ENCODE results near the gene STRAP. TPM values are rescaled to one million over a fixed set of nuclear protein-coding genes. Genes with fewer than 3 reads are reported as not detected.

STRAP gene
- total and polyA plus RNA-seq, 2 donors (not counting 3 experiments of a cell fraction or from before 2014, with no cell fraction given): 76.9 to 138 TPM

DNA sequence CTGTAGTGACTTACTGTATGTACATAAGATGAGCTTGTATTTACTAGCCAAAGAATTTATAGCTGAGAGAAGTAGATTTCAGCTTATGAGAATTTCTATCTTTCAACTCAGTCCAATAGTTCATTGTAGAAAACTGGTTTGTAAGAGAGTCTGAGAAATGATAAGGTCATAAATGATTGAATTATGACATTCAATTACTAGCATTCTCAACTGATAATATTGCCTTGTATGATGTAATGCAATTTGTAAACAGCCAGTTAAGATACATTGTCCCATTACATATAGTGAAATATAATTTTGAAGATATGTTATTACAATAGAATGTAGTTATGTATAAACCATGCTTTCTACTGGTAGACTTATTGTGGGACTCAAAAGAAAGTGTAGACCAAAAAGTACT, 42.5 kb upstream of the STRAP start:
- TF ChIP-seq, protein P1, sequence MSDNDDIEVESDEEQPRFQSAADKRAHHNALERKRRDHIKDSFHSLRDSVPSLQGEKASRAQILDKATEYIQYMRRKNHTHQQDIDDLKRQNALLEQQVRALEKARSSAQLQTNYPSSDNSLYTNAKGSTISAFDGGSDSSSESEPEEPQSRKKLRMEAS (IDR thresholded peaks at IDR 0.05; ENCODE audit: insufficient read depth, insufficient read length): no peak
- TF ChIP-seq MYC (IDR thresholded peaks at IDR 0.05; ENCODE audit: low read depth, low read length): no peak
- no peak for TF ChIP-seq POLR2AphosphoS5 (IDR thresholded peaks at IDR 0.05; ENCODE audit: insufficient read depth, low read depth, low read length)
- TF ChIP-seq JUN (IDR thresholded peaks at IDR 0.05; ENCODE audit: borderline replicate concordance, insufficient read depth, insufficient read length, low read depth): no peak
- TF ChIP-seq, protein P2, sequence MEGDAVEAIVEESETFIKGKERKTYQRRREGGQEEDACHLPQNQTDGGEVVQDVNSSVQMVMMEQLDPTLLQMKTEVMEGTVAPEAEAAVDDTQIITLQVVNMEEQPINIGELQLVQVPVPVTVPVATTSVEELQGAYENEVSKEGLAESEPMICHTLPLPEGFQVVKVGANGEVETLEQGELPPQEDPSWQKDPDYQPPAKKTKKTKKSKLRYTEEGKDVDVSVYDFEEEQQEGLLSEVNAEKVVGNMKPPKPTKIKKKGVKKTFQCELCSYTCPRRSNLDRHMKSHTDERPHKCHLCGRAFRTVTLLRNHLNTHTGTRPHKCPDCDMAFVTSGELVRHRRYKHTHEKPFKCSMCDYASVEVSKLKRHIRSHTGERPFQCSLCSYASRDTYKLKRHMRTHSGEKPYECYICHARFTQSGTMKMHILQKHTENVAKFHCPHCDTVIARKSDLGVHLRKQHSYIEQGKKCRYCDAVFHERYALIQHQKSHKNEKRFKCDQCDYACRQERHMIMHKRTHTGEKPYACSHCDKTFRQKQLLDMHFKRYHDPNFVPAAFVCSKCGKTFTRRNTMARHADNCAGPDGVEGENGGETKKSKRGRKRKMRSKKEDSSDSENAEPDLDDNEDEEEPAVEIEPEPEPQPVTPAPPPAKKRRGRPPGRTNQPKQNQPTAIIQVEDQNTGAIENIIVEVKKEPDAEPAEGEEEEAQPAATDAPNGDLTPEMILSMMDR (IDR thresholded peaks at IDR 0.05; ENCODE audit: extremely low read depth in 1 of 2, insufficient read depth in 1 of 2, low read depth in 1 of 2, low read length in 2 of 2): no peak
- TF ChIP-seq GATA2 (IDR thresholded peaks at IDR 0.05; ENCODE audit: insufficient read depth, insufficient read length, low read depth, low read length): no peak
- no peak for TF ChIP-seq FOS (IDR thresholded peaks at IDR 0.05; ENCODE audit: borderline replicate concordance, insufficient read depth, low read length)
- no peak for TF ChIP-seq POLR2A (IDR thresholded peaks at IDR 0.05; ENCODE audit: low read depth, low read length)
- TF ChIP-seq EZH2 (IDR thresholded peaks at IDR 0.05; ENCODE audit: borderline replicate concordance, low read depth, low read length, severe bottlenecking): no peak
- H3K27ac ChIP-seq (ENCODE audit: insufficient read depth, low read depth, low read length): no peak overlapping the region
- CTCF ChIA-PET: interaction anchor here (1.2 to 2.0 kb wide), 3 partner anchors 10 to 255 kb away, joined by 3 to 8 read pairs (median 6); no protein-coding TSS in a partner anchor
- POLR2A ChIA-PET: no interaction called here
- H3K9me1 ChIP-seq (replicated peaks; ENCODE audit: control insufficient read depth, extremely low read depth, insufficient read depth, low read length): no peaks in the 10 kb centered on the region
- no peaks in the 10 kb centered on the region for H3K4me1 ChIP-seq (ENCODE audit: control insufficient read depth, extremely low read depth, insufficient read depth, low read length)
- DNase-seq (ENCODE audit: low read depth, low spot score): no peak
- no peak overlapping the region for H2AFZ ChIP-seq (ENCODE audit: low read depth, low read length)
- no peak for FAIRE-seq
- dilution Hi-C loops (cut with MboI; ENCODE audit: extremely low pct_ligation_motif_present, low sequenced_read_pairs): no loop called here
- no peak overlapping the region for H3K4me3 ChIP-seq (replicated peaks in 1 of 3; ENCODE audit: insufficient read depth in 1 of 3, low read depth in 1 of 3, low read length in 3 of 3)
- H3K36me3 ChIP-seq (ENCODE audit: control insufficient read depth in 2 of 2, extremely low read depth in 1 of 2, insufficient read depth in 2 of 2, low read length in 2 of 2): no peaks in the 10 kb centered on the region
- intact Hi-C loops (cut with micrococcal nuclease): no loop called here
- H3K79me2 ChIP-seq (ENCODE audit: control insufficient read depth, insufficient read depth, low read length): no peaks in the 10 kb centered on the region
- H3K9ac ChIP-seq (replicated peaks; ENCODE audit: extremely low read depth, insufficient read depth, low read length): no peak overlapping the region
- H4K20me1 ChIP-seq (replicated peaks; ENCODE audit: control insufficient read depth, extremely low read depth, insufficient read depth, low read length): no peaks in the 10 kb centered on the region
- no TSS peak for BruUV-seq (replicated peaks)
- no peak overlapping the region for H3K4me2 ChIP-seq (ENCODE audit: insufficient read depth, low read length)
- no peaks in the 10 kb centered on the region for H3K9me3 ChIP-seq (replicated peaks; ENCODE audit: control insufficient read depth, insufficient read depth, low read length)
- no peaks in the 10 kb centered on the region for H3K27me3 ChIP-seq (ENCODE audit: control insufficient read depth in 2 of 2, insufficient read depth in 2 of 2, low read length in 2 of 2)

Data from endothelial cell of umbilical vein (primary cell).